Middle frontal gyrus (tissue), 1 donor: ENCODE results near the gene ZNF790.
"Not testable (repeated sequence)": the region's sequence is repeated elsewhere in the genome, so short reads cannot be mapped to it uniquely, and the experiment has no call there.

ENCODE experiments used
- DNase-seq: peaks from one replicate; pipeline ENCODE4 v3.0.0-alpha.2; 2015; ENCODE audit warnings: low spot score; ENCODE audit errors: extremely low spot score

Gene ZNF790

DNA sequence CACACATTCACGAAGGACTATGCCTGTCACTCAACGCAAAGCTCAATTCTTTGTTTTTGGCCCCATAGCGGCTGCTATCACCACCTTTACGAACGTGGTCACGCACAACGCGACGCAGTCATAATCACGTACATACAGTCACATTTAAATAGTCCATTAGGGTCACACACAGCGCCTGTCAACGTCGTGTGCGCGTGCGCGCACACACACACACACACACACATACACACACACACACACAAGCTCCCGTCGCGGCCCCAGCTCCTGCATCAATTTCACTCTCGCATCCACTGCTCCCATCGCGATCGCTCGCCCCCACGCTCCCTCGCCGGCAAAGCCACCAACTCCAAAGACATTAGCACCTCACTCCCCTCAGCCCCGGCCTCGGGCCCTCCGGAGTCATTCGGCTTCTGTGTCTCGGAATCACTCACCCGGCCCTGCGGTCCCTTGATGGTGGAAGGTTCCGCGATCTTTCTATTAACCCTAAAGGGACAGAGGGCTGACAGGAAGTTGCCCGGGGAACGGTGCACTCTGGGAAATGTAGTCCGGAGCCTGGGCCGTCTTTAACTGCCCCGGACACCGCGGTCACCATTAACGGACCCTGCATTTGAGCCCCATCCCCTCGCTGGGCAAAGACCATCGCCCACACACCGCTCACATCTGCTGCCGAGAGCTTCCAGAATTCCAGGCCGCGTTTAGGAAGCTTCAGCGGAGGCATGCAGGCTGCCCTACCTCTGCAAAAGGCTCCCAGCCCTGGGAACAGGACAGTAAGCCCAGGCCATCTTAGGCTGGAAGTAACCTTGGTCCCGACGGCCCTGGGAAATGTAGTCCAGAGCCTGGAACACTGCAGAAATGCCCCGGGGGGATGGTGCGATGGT, at the start of gene ZNF790:
ZNF790 (minus strand) TSS at position 482 of the 878 bp plus-strand sequence. CDS start 12,768 bp downstream, outside the sequence.
- peak; percentile 83 for DNase-seq

DNA sequence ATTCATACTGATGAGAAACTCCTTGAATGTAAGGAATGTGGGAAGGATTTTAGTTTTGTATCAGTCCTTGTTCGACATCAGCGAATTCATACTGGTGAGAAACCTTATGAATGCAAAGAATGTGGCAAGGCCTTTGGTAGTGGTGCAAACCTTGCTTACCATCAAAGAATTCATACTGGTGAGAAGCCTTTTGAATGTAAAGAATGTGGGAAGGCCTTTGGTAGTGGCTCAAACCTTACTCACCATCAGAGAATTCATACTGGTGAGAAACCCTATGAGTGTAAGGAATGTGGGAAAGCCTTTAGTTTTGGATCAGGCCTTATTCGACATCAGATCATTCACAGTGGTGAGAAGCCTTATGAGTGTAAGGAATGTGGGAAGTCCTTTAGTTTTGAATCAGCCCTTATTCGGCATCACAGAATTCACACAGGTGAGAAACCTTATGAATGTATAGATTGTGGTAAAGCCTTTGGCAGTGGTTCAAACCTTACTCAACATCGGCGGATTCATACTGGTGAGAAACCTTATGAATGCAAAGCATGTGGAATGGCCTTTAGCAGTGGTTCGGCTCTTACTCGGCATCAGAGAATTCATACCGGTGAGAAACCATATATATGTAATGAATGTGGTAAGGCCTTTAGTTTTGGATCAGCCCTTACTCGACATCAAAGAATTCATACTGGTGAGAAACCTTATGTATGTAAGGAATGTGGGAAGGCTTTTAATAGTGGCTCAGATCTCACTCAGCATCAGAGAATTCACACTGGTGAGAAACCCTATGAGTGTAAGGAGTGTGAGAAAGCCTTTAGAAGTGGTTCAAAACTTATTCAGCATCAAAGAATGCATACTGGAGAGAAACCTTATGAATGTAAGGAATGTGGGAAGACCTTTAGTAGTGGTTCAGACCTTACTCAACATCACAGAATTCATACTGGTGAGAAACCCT, 39.1 kb upstream of the ZNF790 start:
- no peak for DNase-seq

DNA sequence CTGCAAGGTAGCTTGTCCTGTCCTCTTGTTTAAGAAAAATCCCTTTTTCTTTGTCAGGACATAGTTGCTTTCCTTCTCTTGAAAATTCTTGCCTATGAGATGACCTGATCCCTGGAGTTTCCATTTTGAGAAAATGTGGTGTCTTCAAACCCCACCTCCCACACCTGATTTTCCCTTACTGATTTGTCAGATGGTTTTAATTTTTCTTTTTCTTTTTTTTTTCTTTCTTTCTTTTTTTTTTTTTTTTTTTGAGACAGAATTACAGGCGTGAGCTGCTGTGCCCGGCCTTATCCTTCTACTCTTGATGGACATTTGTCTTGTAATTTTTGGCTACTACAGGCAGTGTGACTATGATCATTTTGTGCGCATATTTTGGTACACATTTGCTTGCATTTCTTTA, 13.7 kb upstream of the ZNF790 start:
- DNase-seq: no peak

DNA sequence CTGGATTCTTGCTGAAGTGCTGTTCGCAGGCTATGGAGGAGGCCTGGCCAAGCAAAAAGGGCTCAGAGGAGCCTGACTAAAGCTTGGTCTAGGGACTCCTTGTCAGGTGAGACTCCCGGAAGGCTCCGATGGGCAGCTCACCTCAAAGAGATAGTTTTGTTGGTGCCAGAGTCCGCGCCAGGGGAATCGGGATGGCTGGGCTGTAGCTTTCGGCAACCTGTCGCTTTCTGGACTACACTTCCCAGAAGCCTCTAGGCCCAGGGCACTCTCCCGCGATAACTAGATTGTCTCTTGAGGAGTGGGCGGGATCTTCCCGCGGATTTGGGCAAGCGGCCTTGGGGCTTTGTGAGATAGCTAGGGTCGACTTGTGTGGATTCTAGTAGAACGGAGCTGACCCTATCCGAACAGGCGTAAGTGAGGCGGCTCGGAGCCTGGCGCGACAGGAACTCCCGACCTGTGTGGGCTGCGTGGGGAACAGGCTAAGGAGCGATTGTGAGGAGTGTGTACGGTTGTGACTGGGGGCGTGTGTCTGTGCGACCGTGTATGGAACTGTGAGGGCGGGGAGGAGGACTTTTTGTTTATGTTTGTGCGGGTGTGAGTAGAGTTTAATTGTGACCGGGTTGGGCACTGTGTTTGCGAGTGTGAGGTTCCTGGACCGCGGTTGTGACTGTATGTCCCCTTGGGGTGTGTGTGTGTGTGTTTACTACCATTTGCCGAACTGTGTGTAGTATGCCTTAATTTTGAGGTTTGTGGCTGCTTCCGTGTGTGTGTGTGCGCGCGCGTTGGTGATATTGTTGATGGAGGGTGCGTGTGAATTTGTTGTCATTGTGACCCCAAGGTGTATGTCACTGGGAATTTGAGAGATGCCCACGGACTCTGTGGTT, 12.6 kb upstream of the ZNF790 start, which contains the start of gene ZNF345:
ZNF345 (plus strand) TSS at position 318 of the 884 bp plus-strand sequence. CDS start 25,955 bp downstream, outside the sequence.
- DNase-seq: peak; percentile 94

DNA sequence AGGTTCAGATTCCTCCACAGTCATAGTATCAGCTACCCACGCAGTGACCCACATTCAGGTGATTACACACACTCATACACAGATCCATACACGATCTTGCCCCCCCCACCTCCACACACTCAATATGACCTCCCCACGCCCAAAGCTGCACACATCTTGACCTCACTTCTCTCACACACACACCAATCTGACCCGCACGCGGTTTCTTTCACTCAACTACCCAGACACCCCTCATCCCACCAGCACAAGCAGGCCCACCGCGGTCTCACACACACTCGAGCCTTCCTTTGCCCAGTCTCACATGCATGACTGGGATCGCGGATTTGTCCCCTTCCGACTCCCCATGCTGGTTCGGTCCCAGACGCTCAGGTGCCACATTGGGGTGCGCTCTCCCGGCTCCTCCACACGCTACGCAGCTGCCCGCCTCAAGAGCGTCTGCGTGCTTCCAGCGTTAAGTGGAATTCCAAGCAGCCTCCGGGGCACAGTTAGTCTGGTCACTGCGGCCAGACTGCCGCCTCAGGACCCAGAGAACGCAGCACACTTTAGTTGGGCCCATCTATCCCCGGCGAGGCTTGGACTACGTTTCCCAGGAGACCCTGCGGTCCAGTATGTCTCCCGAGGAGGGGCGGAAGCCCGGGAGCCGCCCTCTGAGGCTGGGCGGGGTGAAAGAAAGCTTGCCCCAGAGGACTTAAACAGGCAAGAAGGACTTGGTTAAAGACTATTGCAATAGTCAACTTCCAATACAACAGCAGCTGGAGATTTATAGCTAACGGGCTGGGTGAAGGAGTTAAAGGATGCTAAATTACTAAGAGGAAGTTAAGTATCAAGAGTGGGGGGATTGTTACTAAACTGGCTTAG, 11.7 kb upstream of the ZNF790 start:
- DNase-seq: peak; percentile 91

DNA sequence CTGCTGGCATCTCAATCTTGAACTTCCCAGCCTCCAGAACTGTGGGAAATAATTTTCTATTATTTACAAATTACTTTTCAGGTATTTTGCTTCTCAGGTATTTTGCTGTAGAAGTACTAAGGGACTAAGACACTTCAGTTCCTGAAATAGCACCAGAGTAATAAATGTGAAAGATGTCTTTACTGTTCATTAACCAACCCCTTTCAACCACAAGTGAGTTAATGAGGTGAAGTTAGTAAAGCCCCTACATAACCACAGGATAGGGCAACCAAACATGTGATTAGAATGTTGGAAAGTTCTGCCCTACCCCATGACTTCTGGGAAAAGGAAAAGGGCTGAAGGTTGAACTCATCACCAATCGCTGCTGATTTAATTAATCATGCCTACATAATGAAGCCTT, 9.8 kb upstream of the ZNF790 start:
- DNase-seq: no peak

DNA sequence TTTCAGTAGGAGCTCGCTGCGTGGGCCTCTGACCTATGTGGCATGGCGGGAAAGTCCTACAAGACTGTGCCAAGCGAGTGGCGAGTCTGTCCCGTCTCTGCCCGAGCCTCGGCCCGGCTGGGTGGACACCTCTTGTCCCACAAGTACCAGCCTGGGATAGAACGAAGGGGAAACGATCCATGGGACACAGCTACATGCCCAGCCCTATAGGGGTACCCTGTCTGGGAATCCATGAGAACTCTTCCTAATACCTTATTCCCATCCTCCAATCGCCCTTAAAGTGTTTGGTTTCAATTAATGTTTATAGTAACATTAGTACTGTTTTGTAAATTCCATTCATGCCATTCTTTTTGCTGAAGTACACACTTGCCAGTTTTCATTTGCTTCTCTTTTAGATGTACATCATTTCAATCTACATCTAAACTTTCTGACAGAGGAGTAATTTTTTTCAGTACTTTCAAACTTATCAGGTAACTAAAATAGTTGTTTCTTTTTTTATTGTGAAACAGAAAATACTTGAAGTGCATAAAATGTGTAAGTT, 667 bp upstream of the ZNF790 start:
- DNase-seq: no peak

DNA sequence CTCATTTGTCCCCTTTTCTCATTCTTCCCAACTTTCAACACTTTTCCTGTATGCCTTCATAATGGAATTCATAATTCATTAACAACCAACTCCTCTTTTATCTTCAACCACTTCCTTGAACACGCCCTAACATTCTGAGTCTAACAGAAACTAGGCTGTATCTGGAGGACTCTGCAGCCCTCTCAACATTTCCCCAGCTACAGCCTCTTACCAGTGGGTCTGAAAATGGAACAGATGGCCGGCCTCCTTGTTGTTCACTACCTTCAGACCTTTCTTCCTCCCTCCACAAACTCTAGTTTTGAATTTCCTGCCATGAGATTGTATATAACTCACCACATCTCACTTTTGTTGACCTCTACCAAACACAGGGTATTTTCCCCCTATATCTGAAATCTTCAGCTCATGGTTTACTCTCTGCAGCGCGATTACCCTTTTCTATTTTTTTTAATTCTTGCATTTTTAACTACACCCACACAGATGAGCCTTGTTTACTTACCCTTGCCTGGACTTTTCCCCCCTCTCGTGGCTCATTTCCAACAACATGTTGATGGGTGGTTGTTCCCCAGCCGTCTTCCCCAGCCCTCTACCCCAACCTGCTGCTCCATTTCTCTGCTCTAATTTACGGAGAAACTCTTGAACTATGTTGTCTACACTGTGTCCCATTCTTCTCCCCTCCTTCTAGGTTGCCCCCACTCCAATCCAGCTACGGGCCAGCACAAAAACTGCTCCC, 846 bp downstream of the ZNF790 start:
- no peak for DNase-seq

DNA sequence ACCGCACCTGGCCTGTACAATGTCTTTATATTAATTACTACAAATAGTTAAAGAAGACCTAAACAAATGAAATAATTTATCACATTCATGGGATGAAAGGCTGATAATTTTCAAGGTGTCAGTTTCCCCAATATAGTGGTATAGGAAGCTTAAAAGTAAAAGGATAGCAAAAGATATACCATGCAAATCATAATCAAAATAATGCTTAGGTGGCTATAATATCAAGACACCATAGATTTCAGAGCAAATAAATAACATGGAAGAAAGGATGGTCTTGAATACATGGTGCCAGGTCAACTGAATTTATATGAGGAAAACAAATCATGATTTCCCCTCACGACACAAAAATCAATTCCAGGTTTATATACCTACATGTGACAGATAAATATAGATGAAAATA, 4.8 kb downstream of the ZNF790 start:
- DNase-seq: no peak

DNA sequence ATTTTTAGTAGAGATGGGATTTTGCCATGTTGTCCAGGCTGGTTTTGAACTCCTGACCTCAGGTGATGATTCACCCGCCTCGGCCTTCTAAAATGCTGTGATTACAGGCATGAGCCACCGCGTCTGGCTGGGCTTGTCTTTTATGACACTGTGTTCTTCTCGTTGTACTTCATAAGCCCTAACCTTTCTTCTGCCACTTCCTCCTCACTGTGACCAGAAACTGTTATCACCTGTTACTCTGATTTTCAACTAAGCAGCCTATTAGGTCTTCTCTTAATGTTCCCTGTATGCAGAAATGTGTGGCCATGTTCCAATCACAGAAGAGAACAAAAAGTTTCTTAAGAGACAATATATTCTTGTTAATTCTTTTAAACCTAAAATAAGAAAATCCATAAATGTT, 16.4 kb downstream of the ZNF790 start:
- no peak for DNase-seq

DNA sequence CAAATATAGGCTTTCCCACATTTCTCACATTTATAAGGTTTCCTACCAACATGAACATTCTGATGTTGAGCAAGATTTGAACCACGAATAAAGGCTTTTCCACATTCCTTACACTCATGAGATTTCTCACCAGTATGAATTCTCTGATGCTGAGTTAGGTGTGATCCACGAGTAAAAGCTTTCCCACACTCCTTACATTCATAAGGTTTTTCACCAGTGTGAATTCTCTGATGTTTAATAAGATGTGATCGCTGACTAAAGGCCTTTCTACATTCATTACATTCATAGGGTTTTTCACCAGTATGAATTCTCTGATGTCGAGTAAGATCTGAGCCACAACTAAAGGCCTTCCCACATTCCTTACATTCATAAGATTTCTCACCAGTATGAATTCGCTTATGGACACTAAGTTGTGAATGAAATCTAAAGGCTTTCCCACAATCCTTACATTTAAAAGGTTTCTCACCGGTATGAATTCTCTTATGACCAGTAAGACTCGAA, 19.0 kb downstream of the ZNF790 start:
- DNase-seq: no peak

DNA sequence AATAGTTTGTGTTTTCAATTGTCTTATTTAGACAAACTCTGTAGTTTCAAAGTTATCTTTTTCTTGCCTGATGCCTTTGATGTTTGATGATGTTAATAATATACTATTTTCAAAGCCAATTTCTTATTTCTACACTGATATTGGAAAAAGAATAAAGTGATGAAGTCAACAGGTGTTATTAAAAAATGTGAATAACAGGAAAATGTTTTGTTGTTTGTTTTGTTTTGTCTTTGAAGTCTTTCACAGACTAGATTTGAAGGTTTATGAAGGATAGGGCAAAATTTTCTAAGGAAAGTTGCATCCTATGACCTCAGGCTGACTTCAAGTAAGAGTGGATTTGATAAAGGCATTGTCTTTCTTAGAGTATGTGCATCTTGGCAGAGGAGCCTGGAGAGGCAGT, 31.2 kb downstream of the ZNF790 start:
- DNase-seq: no peak

DNA sequence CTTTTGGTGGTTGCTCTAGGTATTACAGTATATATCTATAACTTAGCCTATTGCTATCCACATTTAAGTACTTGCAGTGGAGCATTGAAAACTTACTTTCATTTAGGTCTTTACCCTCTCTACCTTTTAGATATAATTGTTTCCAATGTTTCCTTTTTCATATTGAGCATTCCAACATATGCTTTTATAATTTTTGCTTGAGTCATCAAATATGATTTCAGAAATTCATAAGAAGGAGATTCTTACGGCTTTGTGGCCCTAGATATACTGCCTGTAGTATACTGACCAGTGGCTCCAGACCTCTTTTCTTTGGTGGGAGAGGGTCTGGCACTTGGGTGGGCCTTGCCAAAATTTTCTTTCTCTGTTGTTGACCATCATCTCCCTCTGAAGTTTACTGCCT, 32.8 kb downstream of the ZNF790 start:
- no peak for DNase-seq

DNA sequence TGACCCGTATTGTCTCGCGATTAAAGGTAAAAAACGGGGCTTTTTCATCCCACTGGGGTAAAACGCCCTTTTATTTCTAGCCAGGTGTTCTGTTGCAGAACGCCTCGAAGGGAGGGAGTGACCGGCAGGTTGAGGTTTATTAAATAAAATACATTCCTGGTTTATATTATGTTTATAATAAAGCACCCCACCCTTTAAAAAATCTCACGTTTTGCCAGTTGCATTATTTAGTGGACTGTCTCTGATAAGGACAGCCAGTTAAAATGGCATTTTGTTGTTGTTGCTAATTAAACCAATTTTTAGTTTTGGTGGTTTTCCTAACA, 40.4 kb downstream of the ZNF790 start:
- DNase-seq: no peak

DNA sequence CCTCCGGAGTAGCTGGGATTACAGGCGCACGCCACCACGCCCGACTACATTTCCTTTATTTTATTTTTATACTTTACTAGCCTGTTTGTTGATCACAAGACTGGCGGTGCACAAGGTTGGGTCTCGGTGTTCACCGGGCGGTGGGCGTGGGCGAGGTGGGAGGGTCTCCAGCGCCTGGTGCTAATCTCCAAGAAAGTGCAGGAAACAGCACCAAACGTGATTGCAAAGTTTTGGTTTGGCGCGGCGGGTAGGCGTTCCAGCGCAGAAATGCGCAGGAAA, 41.5 kb downstream of the ZNF790 start:
- DNase-seq: no peak

DNA sequence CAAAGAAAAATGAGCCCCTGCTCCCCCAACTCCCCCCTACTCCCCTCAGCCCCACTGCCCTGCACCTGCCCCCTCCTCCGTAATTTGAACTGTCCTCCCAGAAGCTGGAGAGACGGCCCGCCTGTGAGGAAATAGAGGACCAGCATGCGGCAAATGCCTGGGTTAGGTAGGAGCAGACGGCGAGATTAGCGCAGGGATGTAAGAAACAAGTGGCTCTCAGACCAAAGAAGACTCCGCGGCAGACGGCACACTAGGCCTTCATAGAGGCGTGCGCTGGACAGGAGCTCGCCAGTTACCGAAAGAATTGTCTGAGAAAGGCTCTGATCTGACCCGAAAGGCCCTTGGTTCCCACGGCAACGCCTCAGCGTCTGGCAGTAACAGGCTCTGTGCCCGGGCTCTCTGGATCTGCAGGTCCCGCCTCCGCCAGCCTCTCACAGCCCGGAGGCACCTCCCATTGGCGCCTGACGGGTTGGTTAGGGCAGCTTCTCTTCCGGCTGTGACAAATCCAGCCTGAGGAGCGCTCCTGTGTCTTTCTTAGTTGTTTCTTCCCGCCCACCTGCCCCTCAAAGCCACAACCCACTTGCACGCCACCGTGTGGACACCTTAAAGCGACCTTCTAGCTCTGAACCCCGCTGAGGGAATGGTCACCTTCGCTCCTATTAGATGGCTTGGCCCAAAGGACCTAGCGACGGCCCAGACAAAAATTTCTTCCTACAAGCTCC, 46.6 kb downstream of the ZNF790 start:
- not testable (repeated sequence) for DNase-seq

DNA sequence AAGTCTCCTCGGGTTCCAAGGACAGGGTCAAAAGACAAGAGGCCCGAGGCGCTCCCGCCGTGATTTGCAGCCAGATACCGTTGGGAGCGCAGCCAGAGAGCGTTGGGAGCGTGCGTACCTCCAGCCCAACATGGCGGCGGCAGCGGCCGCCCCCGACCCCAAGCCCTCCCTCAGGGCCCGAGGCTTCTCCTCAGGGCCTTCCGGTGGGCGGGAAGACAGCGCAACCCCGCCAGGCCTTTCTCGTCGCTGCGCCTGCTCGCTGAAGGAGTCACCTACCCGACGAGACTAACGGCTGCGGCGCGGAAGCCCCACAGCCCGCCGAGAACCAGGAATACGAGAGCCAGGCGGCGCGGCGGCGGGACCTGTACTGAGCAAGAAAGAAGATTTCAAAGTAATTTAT, 62.4 kb downstream of the ZNF790 start:
- DNase-seq: no peak

DNA sequence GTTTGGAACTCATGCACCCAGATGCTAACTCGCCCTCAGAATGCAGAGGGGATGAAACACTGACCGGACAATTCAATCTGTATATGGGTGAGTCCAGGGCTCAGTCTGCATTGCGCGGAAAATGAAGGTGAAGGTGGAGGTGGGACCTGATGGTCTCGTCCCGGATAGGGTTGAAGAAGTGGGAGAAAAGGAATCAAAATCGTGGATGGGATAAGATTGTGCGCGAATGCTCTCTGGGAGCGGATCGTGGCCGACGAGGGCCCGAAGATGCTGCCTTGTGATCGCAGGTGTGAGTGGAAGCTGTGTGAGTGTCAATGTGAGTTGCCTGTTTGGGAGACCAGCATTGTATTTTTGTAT, 65.0 kb downstream of the ZNF790 start:
- no peak for DNase-seq
